Peyer's patch (tissue), 4 donors: ENCODE measurements around the gene HHATL. TPM values are rescaled to one million over a fixed set of nuclear protein-coding genes. Genes with fewer than 3 reads are reported as not detected.

Experiments used
- DNase-seq, 3 donors: peaks; one replicate each; pipeline ENCODE4 v3.0.0-alpha.2; 2017 to 2019
- H3K27ac ChIP-seq, 4 donors: fragments of 200-600 bp; sonication (generic); one replicate each; pipeline ENCODE4 v1.5.1; 2016 to 2019
- H3K27me3 ChIP-seq, 2 donors: fragments of 200-600 bp; sonication (generic); one replicate each; pipeline ENCODE4 v1.5.1; 2019
- H3K36me3 ChIP-seq, 3 donors: fragments of 200-600 bp; sonication (generic); one replicate each; pipeline ENCODE4 v1.5.1; 2016 to 2019
- H3K4me1 ChIP-seq, 4 donors: fragments of 200-600 bp; sonication (generic); one replicate each; pipeline ENCODE4 v1.5.1; 2016 to 2019
- H3K4me3 ChIP-seq, 4 donors: fragments of 200-600 bp; sonication (generic); 1 replicate in 3 of 4; 2 replicates in 1 of 4; pipeline ENCODE4 v1.5.1; 2016 to 2019; ENCODE audit warnings: mild to moderate bottlenecking in 1 of 4
- H3K9me3 ChIP-seq, 4 donors: fragments of 200-600 bp; sonication (generic); one replicate each; pipeline ENCODE4 v1.5.1; 2016 to 2019; ENCODE audit warnings: mild to moderate bottlenecking in 1 of 4
- CTCF ChIP-seq, 6 experiments: fragments of 450-650 bp in 4 of 6; fragments of 200-600 bp in 2 of 6; sonication (generic) in 1 of 6; IDR thresholded peaks; one replicate each; pipeline ENCODE4 v1.5.1; 2017 to 2019; ENCODE audit warnings: antibody characterized with exemption in 6 of 6, mild to moderate bottlenecking in 3 of 6, moderate library complexity in 1 of 6
- POLR2A ChIP-seq, 2 donors: fragments of 450-650 bp; IDR thresholded peaks; one replicate each; pipeline ENCODE4 v1.5.1; 2017; ENCODE audit warnings: antibody characterized with exemption in 2 of 2, mild to moderate bottlenecking in 2 of 2, moderate library complexity in 2 of 2
- total RNA-seq, 4 donors: library from RNA; depleted of rRNA; stranded (reverse); fragments of >200 nt; gene quantifications; one replicate each; pipeline ENCODE4 v1.1.0, GENCODE V29; 2016

Gene HHATL
- total RNA-seq, 4 donors from 2014 or later = 3.4 TPM; not detected in 3

GRCh38 chr3:42683875-42684598 lies 18.6 kb downstream of the HHATL start:
- TF ChIP-seq POLR2A (IDR thresholded peaks at IDR 0.05) = no peak
- TF ChIP-seq CTCF (IDR thresholded peaks at IDR 0.05) = no peak
- no peaks in the 10 kb centered on the region for H3K36me3 ChIP-seq
- H3K27ac ChIP-seq = peak overlapping the region in 2 of 4 donors; percentile 50 to 59
- DNase-seq = peak in 2 of 3 donors; percentile 75 to 87
- H3K27me3 ChIP-seq = no peaks in the 10 kb centered on the region
- no peak overlapping the region for H3K4me3 ChIP-seq
- peaks cover 0 to 18% (median 0%) of the 10 kb centered on the region in 4 donors for H3K4me1 ChIP-seq
- H3K9me3 ChIP-seq = no peaks in the 10 kb centered on the region

GRCh38 chr3:42682301-42683070 lies 20.1 kb downstream of the HHATL start:
- DNase-seq = peak in 1 of 3 donors; percentile 37
- Histone ChIP-seq H3K4me1 (peaks cover 0 to 18% (median 0%) of the 10 kb centered on the region in 4 donors), H3K27me3 (no peaks in the 10 kb centered on the region), H3K9me3 (no peaks in the 10 kb centered on the region), H3K27ac (no peak overlapping the region), H3K36me3 (no peaks in the 10 kb centered on the region), H3K4me3 (no peak overlapping the region)
- TF ChIP-seq POLR2A (IDR thresholded peaks at IDR 0.05) (no peak), CTCF (IDR thresholded peaks at IDR 0.05) (no peak)

- no peak for DNase-seq
- peaks cover 0 to 18% (median 0%) of the 10 kb centered on the region in 4 donors for H3K4me1 ChIP-seq
These were observed 21.1 kb downstream of the HHATL start for GRCh38 chr3:42681361-42682038.

GRCh38 chr3:42680806-42681205 lies 21.8 kb downstream of the HHATL start:
- DNase-seq = no peak
- Histone ChIP-seq H3K27ac (no peak overlapping the region), H3K4me3 (no peak overlapping the region), H3K27me3 (no peaks in the 10 kb centered on the region), H3K36me3 (no peaks in the 10 kb centered on the region), H3K4me1 (peaks cover 0 to 18% (median 0%) of the 10 kb centered on the region in 4 donors), H3K9me3 (no peaks in the 10 kb centered on the region)
- TF ChIP-seq CTCF (IDR thresholded peaks at IDR 0.05) = no peak
- no peak for TF ChIP-seq POLR2A (IDR thresholded peaks at IDR 0.05)

More at GRCh38 chr3:42681361-42682038, 21.1 kb downstream of the HHATL start:
- Histone ChIP-seq H3K9me3 (no peaks in the 10 kb centered on the region), H3K27ac (no peak overlapping the region), H3K36me3 (no peaks in the 10 kb centered on the region), H3K27me3 (no peaks in the 10 kb centered on the region), H3K4me3 (no peak overlapping the region)
- TF ChIP-seq POLR2A (IDR thresholded peaks at IDR 0.05) (no peak), CTCF (IDR thresholded peaks at IDR 0.05) (no peak)

- no peak overlapping the region for H3K4me3 ChIP-seq
- no peaks in the 10 kb centered on the region for H3K9me3 ChIP-seq
- no peaks in the 10 kb centered on the region for H3K27me3 ChIP-seq
- H3K4me1 ChIP-seq = peaks cover 0 to 18% (median 0%) of the 10 kb centered on the region in 4 donors
- TF ChIP-seq CTCF (IDR thresholded peaks at IDR 0.05) = no peak
- TF ChIP-seq POLR2A (IDR thresholded peaks at IDR 0.05) = no peak
- H3K27ac ChIP-seq = no peak overlapping the region
- no peak for DNase-seq
- no peaks in the 10 kb centered on the region for H3K36me3 ChIP-seq
These were observed 22.3 kb downstream of the HHATL start for GRCh38 chr3:42680271-42680670.
